Measurements from ENCODE around the gene GARNL3. TPM values are rescaled to one million over a fixed set of nuclear protein-coding genes. Genes with fewer than 3 reads are reported as not detected.
A peak's percentile ranks its signal among the peaks of the same experiment; 100 is the strongest.

GARNL3 gene
- total and polyA plus RNA-seq, 2 of the 13 experiments (the other 11 are each of a cell fraction or from before 2014, with no cell fraction given), result 3.9 to 11.0 TPM

- Histone ChIP-seq H4K20me1 (ENCODE audit: insufficient read depth, low read length) (peaks cover 10% of the 10 kb centered on the region; the same call in 1 of the 2 replicates), H3K4me3 (replicated peaks in 1 of 3; ENCODE audit: insufficient read depth in 1 of 3, low read depth in 2 of 3, low read length in 3 of 3) (no peak overlapping the region), H3K79me2 (ENCODE audit: insufficient read depth, low read length) (peaks cover 27% of the 10 kb centered on the region), H3K9me3 (ENCODE audit: low read length) (no peaks in the 10 kb centered on the region), H3K4me1 (ENCODE audit: insufficient read depth, low read length) (peaks cover 44% of the 10 kb centered on the region), H2AFZ (ENCODE audit: low read length) (no peak overlapping the region), H3K36me3 (replicated peaks in 1 of 2; ENCODE audit: control insufficient read depth in 1 of 2, insufficient read depth in 2 of 2, low read length in 2 of 2) (peaks cover 20 to 46% of the 10 kb centered on the region in 2 experiments; a peak in 4 of 5 replicates), H3K27me3 (ENCODE audit: control insufficient read depth in 1 of 2, insufficient read depth in 2 of 2, low read length in 2 of 2) (no peaks in the 10 kb centered on the region), H3K9ac (ENCODE audit: insufficient read depth, low read depth, low read length) (no peak overlapping the region), H3K4me2 (ENCODE audit: low read depth, low read length) (no peak overlapping the region), H3K27ac (ENCODE audit: extremely low read length, insufficient read depth, low read length) (no peak overlapping the region)
- FAIRE-seq, result no peak
- 92% methylated on average over 14 of the region's 14 CpGs for WGBS (ENCODE audit: low lambda C conversion rate)
- no peak for DNase-seq (ENCODE audit: low spot score)
- ChIA-PET POLR2A (interaction anchor here (0.8 to 5.4 kb wide), 4 partner anchors 11 to 175 kb away, joined by 3 to 159 read pairs (median 5); partner anchors contain the start of gene ZNF79), CTCF (ENCODE audit: low intra/inter-chr PET ratio, low total read pairs) (interaction anchor here (0.8 kb wide), 1 partner anchor 39 kb away, joined by 4 read pairs; no protein-coding TSS in a partner anchor)
- intact Hi-C loops (cut with micrococcal nuclease; ENCODE audit: unreplicated experiment), result loop anchor here (5.0 to 10.0 kb wide), 2 partner anchors 55 to 93 kb away; no protein-coding TSS in a partner anchor
- BruUV-seq (replicated peaks), result no TSS peak
- ATAC-seq, result no peak
- in situ Hi-C loops (cut with HindIII; ENCODE audit: extremely low pct_ligation_motif_present, low pct_unique_long_range_greater_than_20kb), result loop anchor here (5.0 kb wide), 2 partner anchors 38 to 188 kb away; no protein-coding TSS in a partner anchor
- TF ChIP-seq ATF5 (CRISPR knock-in tag; IDR thresholded peaks at IDR 0.05; ENCODE audit: low read depth), result no peak
- peak; percentile 21 for TF ChIP-seq RBM22 (optimal IDR thresholded peaks at IDR 0.05; ENCODE audit: low read length)
- TF ChIP-seq ARID3A (IDR thresholded peaks at IDR 0.05; ENCODE audit: low read depth, low read length), result no peak
- TF ChIP-seq ZNF740 (CRISPR knock-in tag; IDR thresholded peaks at IDR 0.05), result no peak
- TF ChIP-seq ZNF629 (CRISPR knock-in tag; conservative IDR thresholded peaks at IDR 0.05), result peak; percentile 87
- TF ChIP-seq ZNF781 (CRISPR knock-in tag; IDR thresholded peaks at IDR 0.05; ENCODE audit: borderline replicate concordance, not compliant biosample characterization), result no peak
- TF ChIP-seq, protein P1, sequence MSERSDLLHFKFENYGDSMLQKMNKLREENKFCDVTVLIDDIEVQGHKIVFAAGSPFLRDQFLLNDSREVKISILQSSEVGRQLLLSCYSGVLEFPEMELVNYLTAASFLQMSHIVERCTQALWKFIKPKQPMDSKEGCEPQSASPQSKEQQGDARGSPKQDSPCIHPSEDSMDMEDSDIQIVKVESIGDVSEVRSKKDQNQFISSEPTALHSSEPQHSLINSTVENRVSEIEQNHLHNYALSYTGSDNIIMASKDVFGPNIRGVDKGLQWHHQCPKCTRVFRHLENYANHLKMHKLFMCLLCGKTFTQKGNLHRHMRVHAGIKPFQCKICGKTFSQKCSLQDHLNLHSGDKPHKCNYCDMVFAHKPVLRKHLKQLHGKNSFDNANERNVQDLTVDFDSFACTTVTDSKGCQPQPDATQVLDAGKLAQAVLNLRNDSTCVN (CRISPR knock-in tag; IDR thresholded peaks at IDR 0.05; ENCODE audit: borderline replicate concordance), result no peak
- no peak for TF ChIP-seq SAP130 (CRISPR knock-in tag; IDR thresholded peaks at IDR 0.05; ENCODE audit: low read depth)
- TF ChIP-seq FOXC1 (CRISPR knock-in tag; IDR thresholded peaks at IDR 0.05; ENCODE audit: borderline replicate concordance), result no peak
- no peak for TF ChIP-seq SIX1 (CRISPR knock-in tag; IDR thresholded peaks at IDR 0.05; ENCODE audit: borderline replicate concordance)
- TF ChIP-seq AKNA (CRISPR knock-in tag; IDR thresholded peaks at IDR 0.05; ENCODE audit: borderline replicate concordance), result no peak
- 0 out of 2 replicates have a peak, but pooled peaks have one; percentile 20 for TF ChIP-seq KDM1A (CRISPR knock-in tag; IDR thresholded peaks at IDR 0.05)
- no peak for TF ChIP-seq SSRP1 (CRISPR knock-in tag; IDR thresholded peaks at IDR 0.05)
- TF ChIP-seq TOE1 (CRISPR knock-in tag; IDR thresholded peaks at IDR 0.05), result no peak
- TF ChIP-seq SOX6 (IDR thresholded peaks at IDR 0.05), result no peak
- no peak for TF ChIP-seq SOX6 (CRISPR knock-in tag; IDR thresholded peaks at IDR 0.05)
Measured at GRCh38 chr9:127399736-127400269, 135.2 kb downstream of the GARNL3 start.
